Effector CD8-positive, alpha-beta T cell (primary cell): ENCODE data around the gene HK1.
"Not testable (repeated sequence)": the region's sequence is repeated elsewhere in the genome, so short reads cannot be mapped to it uniquely, and the experiment has no call there.

Source experiments
- DNase-seq: peaks from one replicate; lab custom pipeline; 2025; lab: John Stamatoyannopoulos, UW

The HK1 gene

DNA sequence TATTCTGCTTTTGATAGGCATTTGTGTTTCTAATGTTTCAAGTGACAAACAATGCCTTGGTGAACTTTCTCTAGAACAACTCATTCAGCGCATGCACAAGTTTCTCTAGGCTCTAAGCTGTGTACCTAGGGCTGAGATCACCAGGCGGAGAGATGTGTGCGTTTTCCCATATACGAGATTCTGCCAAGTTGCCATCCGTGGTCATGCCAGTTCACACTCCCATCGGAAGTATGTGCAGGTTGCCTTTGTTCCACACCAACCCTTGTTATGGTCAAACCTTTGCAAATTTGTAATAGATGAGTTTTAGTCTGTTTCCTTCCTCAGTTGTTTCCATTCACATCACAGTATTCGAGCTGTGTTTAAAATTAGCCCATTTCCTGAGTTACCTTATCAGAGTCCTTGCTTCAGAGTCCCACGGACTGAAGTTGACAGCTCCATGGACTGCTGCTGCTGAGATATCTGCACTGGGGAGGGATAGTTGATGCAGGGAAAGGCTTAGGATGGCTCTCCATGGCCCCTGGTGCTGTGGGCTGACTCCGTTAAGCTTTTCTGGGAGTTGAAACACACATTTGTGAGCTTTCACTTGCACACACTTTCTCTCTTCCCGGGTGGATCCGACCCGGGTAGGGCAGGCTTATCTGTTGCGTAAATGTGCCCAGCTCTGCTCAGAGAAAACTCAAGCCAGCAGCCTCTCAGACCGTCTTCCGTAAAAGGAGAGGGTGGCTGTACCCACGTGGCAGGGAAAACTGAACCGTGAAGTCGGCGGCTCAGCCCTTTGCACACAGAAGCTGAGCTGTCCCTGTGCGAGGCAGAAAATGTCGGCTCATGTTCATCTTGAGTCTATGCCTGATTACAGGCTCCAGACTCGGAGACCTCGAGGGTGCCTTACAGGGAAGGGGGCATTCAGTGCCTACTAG is 49.4 kb downstream of the HK1 start:
- peak; percentile 20 for DNase-seq

DNA sequence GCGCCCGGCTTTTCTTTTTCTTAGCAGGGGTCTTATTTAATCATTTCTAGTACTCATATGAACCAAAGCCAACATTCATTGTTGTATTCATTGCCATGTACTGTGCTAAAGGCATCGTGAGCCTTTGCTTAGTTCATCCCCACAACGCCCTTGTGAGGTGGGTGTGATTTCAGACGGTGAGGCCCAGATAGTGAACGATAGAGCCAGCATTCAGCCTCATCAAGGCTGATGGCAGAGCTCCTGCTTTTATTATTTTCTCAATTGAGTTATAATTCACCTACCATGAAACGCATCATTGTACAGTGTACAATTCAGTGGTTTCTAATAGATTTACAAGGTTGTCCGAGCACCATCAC is 50.1 kb downstream of the HK1 start:
- DNase-seq: no peak

DNA sequence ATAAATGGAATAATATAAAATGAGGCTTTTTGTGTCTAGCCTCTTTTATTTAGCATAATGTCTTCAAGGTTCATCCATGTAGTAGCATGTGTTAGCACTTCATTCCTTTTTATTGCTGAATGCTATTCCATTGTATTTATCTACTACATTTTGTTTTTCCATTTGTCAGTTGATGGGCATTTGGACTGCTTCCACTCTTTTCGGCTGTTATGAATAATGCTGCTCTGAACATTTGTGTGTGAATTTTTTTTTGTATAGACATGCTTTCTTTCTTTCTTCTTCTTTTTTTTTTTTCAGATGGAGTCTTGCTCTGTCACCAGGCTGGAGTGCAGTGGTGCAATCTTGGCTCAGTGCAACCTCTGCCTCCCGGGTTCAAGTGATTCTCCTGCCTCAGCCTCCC is 50.6 kb downstream of the HK1 start:
- DNase-seq: not testable (repeated sequence)

DNA sequence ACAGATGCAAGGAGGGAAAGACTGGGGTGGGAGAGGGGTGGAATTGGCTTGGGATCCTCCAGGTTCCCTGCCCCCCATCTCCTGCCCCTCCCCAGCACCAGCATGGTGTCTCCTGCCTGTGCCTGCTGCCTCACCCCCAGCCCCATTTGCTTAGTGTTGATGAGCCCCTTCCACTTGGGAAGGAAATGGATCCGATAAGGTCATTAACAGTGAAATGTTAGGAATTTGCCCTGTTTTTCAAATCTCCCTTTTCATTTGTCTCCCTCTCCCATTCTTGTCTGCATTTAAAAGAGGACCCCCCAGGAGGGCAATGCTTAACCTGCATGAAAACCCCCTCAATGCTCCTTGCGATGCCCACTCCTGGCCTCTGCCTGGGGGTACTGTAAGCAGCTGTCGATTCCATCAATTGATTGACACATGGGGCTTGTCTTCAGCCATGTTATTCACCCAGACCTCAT is 51.5 kb downstream of the HK1 start:
- no peak for DNase-seq

GRCh38 chr10:69331161-69331560 is 52.9 kb downstream of the HK1 start:
- DNase-seq: no peak

- DNase-seq: no peak
Observed at GRCh38 chr10:69332278-69333010, 54.1 kb downstream of the HK1 start.

- DNase-seq: no peak
Observed at GRCh38 chr10:69333205-69333604, 54.9 kb downstream of the HK1 start.

DNA sequence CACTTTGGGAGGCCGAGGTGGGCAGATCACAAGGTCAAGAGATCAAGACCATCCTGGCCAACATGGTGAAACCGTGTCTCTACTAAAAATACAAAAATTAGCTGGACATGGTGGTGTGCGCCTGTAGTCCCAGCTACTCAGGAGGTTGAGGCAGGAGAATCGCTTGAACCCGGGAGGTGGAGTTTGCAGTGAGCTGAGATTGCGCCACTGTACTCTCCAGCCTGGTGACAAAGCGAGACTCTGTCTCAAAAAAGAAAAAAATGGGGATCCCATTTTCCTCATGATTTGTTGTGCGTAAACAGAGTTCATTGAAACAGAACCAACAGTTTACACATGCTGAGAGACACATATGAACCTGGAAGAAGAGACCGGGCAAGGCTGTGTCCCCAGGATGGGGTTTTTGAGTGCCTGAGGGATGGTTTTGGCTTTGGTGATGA is 55.6 kb downstream of the HK1 start:
- not testable (repeated sequence) for DNase-seq

GRCh38 chr10:69334302-69335062 is 56.2 kb downstream of the HK1 start:
- no peak for DNase-seq

DNA sequence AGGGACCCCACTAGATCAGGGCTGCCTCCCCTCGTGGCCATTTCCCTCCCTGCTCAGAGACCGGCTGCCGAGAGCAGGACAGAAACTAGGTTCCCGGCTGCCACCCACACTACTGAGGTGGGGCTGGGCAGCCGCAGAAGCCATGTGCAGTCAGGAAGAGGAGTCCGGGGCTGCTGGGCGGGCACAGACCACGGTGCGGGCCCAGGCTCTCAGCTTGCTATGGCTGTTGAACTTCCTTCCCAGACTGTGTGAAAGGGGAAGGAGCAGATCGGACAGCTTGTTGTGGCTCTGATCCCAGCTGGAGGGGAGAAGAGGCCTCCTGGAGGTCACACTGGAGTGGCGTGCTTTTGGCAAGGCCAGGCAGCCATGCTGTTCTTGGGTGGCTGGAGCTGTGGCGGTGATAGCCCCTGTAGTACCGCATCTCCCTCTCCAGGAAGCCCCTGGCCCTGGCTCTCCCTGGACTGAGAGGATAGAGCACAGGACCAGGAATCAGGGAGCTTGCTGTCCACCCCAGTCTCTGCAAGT is 56.8 kb downstream of the HK1 start:
- DNase-seq: no peak

- DNase-seq: no peak
Observed at GRCh38 chr10:69335613-69336012, 57.3 kb downstream of the HK1 start.

- DNase-seq: no peak
Observed at GRCh38 chr10:69336952-69337295, 58.6 kb downstream of the HK1 start.

DNA sequence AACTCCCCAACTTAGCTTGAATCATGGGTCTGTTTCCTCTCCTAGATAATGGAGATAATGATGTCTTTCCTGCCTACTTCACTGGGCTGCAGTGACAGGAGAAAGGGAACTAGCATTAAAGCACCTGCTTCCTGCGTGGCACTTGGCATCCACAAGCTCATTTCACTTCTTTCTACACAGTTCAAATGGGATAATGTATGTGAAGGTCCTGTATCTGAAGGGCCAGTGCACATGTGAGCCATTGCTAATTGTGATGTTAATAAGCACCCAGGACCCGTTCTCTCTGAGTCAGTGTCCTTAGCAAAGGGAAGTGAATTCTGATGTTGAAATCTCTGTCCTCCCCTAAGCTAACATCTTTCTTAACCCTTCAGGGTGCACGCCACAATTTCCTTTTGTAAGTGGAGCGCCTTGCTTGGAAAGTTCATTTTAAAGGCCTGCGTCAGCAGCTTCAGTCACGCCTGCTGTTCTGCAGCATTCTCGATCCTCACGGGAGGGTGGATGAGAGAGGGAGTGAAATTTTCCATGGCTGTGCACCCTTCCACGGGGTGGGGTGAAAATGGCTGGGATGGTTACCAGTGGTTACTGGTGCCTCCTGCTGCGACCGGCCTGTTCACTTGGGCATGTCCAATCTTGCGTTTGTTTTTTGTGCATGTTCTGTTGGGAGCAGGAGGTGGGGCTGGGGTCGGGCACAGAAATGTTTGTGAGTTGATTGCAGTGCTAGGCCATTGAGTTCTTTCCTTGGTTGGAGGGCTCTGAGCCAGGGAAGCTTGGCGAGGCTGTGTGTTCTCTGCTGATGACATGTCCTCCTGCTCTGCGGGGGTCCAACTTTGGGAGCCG is 59.2 kb downstream of the HK1 start:
- DNase-seq: no peak

GRCh38 chr10:69338133-69338456 is 59.8 kb downstream of the HK1 start:
- no peak for DNase-seq

- DNase-seq: no peak
Observed at GRCh38 chr10:69338547-69339450, 60.5 kb downstream of the HK1 start.

GRCh38 chr10:69340695-69341094 is 62.4 kb downstream of the HK1 start:
- DNase-seq: no peak

DNA sequence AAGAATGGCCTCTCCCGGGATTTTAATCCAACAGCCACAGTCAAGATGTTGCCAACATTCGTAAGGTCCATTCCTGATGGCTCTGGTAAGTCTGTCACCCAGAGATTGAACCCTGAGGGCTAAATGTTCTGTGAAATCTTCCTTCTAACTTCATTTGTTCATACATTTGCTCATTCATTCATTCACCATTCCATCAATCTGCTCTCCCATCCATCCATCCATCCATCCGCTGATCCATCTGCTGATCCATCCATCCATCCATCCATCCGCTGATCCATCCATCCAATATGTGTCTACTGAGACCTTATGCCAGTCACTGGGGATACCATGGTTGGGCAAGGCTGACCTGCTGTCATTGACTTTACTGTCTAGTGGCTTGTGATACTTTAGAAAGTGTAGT is 65.6 kb downstream of the HK1 start:
- DNase-seq: no peak

DNA sequence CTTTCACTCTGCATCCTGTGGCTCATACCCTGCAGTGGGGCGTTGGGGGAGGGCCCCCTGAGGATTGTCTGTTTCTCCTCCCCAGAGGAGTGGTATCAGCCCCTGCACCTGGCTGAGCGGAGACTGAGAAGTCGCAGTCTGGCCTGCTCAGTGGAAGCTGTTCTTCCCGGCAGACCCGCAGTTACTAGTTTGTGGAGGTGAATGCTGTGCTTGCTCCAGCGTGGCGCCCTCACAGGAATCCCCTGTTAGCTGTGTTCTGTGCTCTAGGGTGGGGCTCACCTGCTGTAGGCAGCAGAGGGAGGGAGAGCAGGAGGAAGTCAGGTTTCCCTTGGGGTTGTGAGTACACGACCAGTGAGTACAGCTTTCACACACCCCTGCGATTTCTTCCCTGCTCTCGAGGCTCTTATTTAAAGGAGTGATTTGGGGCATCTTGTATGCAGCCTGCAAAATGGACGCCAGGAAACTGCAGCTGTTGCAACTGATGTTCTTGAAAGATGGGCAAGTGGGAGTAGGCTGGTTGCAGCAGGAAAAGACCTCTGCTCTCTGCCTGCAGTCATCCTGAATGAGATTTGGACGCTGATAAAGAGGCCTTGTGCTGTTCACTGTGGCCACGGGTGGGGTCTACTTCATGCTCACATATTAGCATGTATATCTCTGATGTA is 66.4 kb downstream of the HK1 start:
- no peak for DNase-seq

GRCh38 chr10:69345402-69345801 is 67.1 kb downstream of the HK1 start:
- no peak for DNase-seq
